Liver (tissue), 9 donors: ENCODE data around the gene PIP5K1C. TPM values are rescaled to one million over a fixed set of nuclear protein-coding genes. Genes with fewer than 3 reads are reported as not detected.

Source experiments
- DNase-seq: peaks from one replicate; pipeline ENCODE4 v3.0.0-alpha.2; 2017; ENCODE audit warnings: low spot score
- H3K27ac ChIP-seq, 2 donors: one replicate each; pipeline ENCODE4 v1.7.0; 2013; ENCODE audit warnings: inconsistent platforms in 2 of 2, low read length in 2 of 2, control low read depth in 1 of 2, low read depth in 1 of 2, mild to moderate bottlenecking in 1 of 2
- H3K27me3 ChIP-seq, 4 donors: one replicate each; pipeline versions ENCODE4 v1.6.1 to v1.7.0; 2013; ENCODE audit warnings: low read length in 3 of 4, inconsistent platforms in 1 of 4, mild to moderate bottlenecking in 1 of 4, moderate library complexity in 1 of 4; ENCODE audit not compliant: control insufficient read depth in 4 of 4, insufficient read depth in 4 of 4
- H3K36me3 ChIP-seq, 4 donors: one replicate each; pipeline versions ENCODE4 v1.6.1 to v1.7.0; 2013; ENCODE audit warnings: low read length in 3 of 4, mild to moderate bottlenecking in 3 of 4, low read depth in 1 of 4, moderate library complexity in 1 of 4; ENCODE audit not compliant: control insufficient read depth in 4 of 4, insufficient read depth in 3 of 4
- H3K4me1 ChIP-seq, 4 donors: one replicate each; pipeline versions ENCODE4 v1.6.1 to v1.7.0; 2013; ENCODE audit warnings: low read length in 3 of 4, mild to moderate bottlenecking in 3 of 4, moderate library complexity in 1 of 4; ENCODE audit not compliant: control insufficient read depth in 4 of 4, insufficient read depth in 4 of 4
- H3K4me3 ChIP-seq, 3 donors: one replicate each; pipeline versions ENCODE4 v1.6.1 to v1.7.0; 2013; ENCODE audit warnings: low read length in 3 of 3, control low read depth in 1 of 3, low read depth in 1 of 3, mild to moderate bottlenecking in 1 of 3
- H3K9ac ChIP-seq, 2 donors: one replicate each; pipeline ENCODE4 v1.7.0; 2013; ENCODE audit warnings: low read length in 2 of 2, mild to moderate bottlenecking in 2 of 2, moderate library complexity in 2 of 2, control low read depth in 1 of 2, low read depth in 1 of 2
- H3K9me3 ChIP-seq, 4 donors: one replicate each; pipeline versions ENCODE4 v1.6.1 to v1.7.0; 2013; ENCODE audit warnings: low read length in 3 of 4; ENCODE audit not compliant: control insufficient read depth in 4 of 4
- ATF3 ChIP-seq: IDR thresholded peaks from 2 replicates; pipeline ENCODE4 v1.6.1; 2016; ENCODE audit warnings: antibody characterized with exemption
- CTCF ChIP-seq: fragments of 150-350 bp; IDR thresholded peaks from 2 replicates; pipeline ENCODE4 v1.5.1; 2017; ENCODE audit warnings: improper control_type of control experiment, low read depth, low read length; ENCODE audit not compliant: missing input control
- EGR1 ChIP-seq, 2 donors: IDR thresholded peaks; 2 replicates each; pipeline ENCODE4 v1.6.1; 2016 to 2018; ENCODE audit warnings: antibody characterized with exemption in 2 of 2, low read depth in 2 of 2
- FOXA1 ChIP-seq: IDR thresholded peaks from 2 replicates; pipeline ENCODE4 v1.6.1; 2016; ENCODE audit warnings: antibody characterized with exemption
- FOXA2 ChIP-seq: IDR thresholded peaks from 2 replicates; pipeline ENCODE4 v1.6.1; 2016; ENCODE audit warnings: antibody characterized with exemption
- HNF4A ChIP-seq, 2 donors: conservative IDR thresholded peaks; 2 replicates each; pipeline ENCODE4 v1.6.1; 2016; ENCODE audit warnings: antibody characterized with exemption in 2 of 2, mild to moderate bottlenecking in 2 of 2
- JUND ChIP-seq, 2 donors: IDR thresholded peaks; 2 replicates each; pipeline ENCODE4 v1.6.1; 2016; ENCODE audit warnings: antibody characterized with exemption in 2 of 2
- NR2F2 ChIP-seq: IDR thresholded peaks from 2 replicates; pipeline ENCODE4 v1.6.1; 2016; ENCODE audit warnings: antibody characterized with exemption
- RAD21 ChIP-seq, 2 donors: IDR thresholded peaks; 2 replicates each; pipeline ENCODE4 v1.6.1; 2016; ENCODE audit warnings: antibody characterized with exemption in 2 of 2, mild to moderate bottlenecking in 2 of 2
- REST ChIP-seq: IDR thresholded peaks from 2 replicates; pipeline ENCODE4 v1.6.1; 2016; ENCODE audit warnings: antibody characterized with exemption, mild to moderate bottlenecking
- RXRA ChIP-seq, 2 donors: IDR thresholded peaks; 2 replicates each; pipeline ENCODE4 v1.6.1; 2017 to 2018; ENCODE audit warnings: antibody characterized with exemption in 2 of 2, mild to moderate bottlenecking in 1 of 2
- SP1 ChIP-seq: IDR thresholded peaks from 2 replicates; pipeline ENCODE4 v1.6.1; 2018; ENCODE audit warnings: antibody characterized with exemption, mild to moderate bottlenecking
- TAF1 ChIP-seq: conservative IDR thresholded peaks from 2 replicates; pipeline ENCODE4 v1.6.1; 2016; ENCODE audit warnings: antibody characterized with exemption, mild to moderate bottlenecking
- WGBS: extraction: QIAGEN DNeasy Blood & Tissue Kit; methylation state at CpG from one replicate; pipeline ENCODE4 v1.1.7; 2013; 5-methylcytosine and 5-hydroxymethylcytosine counted together
- polyA plus RNA-seq, 2 donors: library from polyadenylated mRNA; stranded (reverse) in 1 of 2; unstranded in 1 of 2; fragments of 200-250 nt in 1 of 2; fragments of >200 nt in 1 of 2; fragmentation: Nextera tagmentation in 1 of 2; extraction: Ambion mirVana in 1 of 2; gene quantifications; one replicate each; pipeline versions ENCODE4 v1.2.1 to v1.2.3, GENCODE V29; 2013 to 2015
- total RNA-seq, 2 donors: library from RNA; depleted of rRNA; stranded (reverse); fragments of >200 nt; gene quantifications; one replicate each; pipeline ENCODE4 v1.2.3, GENCODE V29; 2014
- TF ChIP-seq, protein P1 (sequence below): IDR thresholded peaks from 2 replicates; pipeline ENCODE4 v1.6.1; 2016; ENCODE audit warnings: antibody characterized with exemption
- donor health status: healthy.
- donor health status: healthy.
- donor health status: healthy.
- donor health status: healthy.
- donor health status: healthy.

Gene PIP5K1C
- total and polyA plus RNA-seq, 4 donors: 1.8 to 7.4 (median 6.0) TPM

DNA sequence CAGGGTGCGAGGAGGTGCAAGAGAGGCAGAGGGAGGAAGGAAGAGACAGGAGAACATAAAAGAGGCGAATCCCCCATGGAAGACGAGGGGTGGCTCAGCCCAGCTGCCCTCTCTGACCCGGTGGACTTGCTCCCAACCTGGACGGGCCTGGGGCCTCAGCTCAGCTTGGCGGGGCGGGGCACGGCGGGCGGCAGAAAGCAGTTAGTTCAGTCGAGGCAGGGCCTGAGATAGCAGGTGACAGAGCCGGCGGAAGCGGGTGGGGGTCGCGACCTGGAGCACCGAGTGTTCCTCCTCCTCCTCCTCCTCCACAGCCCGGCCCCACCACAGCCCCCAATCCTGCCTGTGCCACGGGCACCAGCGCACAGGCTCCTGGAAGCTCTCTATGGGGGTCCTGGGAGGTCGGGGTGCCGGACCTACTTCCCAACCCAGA, 66.7 kb downstream of the PIP5K1C start:
- Histone ChIP-seq H3K9me3 (no peaks in the 10 kb centered on the region), H3K36me3 (peaks cover 0 to 26% (median 7%) of the 10 kb centered on the region in 4 donors), H3K4me1 (no peaks in the 10 kb centered on the region), H3K27ac (no peak overlapping the region), H3K4me3 (no peak overlapping the region), H3K27me3 (no peaks in the 10 kb centered on the region), H3K9ac (no peak overlapping the region)
- WGBS: 93% methylated on average over 22 of the region's 22 CpGs
- no peak for TF ChIP-seq CTCF
- no peak for DNase-seq

- H3K27me3 ChIP-seq: no peaks in the 10 kb centered on the region
- no peak overlapping the region for H3K9ac ChIP-seq
- no peak overlapping the region for H3K27ac ChIP-seq
- peaks cover 0 to 21% (median 4%) of the 10 kb centered on the region in 4 donors for H3K36me3 ChIP-seq
- H3K9me3 ChIP-seq: no peaks in the 10 kb centered on the region
- no peak overlapping the region for H3K4me3 ChIP-seq
- no peak for DNase-seq
- WGBS: 93% methylated on average over 50 of the region's 50 CpGs
- H3K4me1 ChIP-seq: no peaks in the 10 kb centered on the region
- no peak for TF ChIP-seq NR2F2
- TF ChIP-seq CTCF: no peak
- no peak for TF ChIP-seq REST
These were observed 67.3 kb downstream of the PIP5K1C start for GRCh38 chr19:3632739-3633558.

- Histone ChIP-seq H3K4me3 (no peak overlapping the region), H3K4me1 (peaks cover 0 to 4% (median 1%) of the 10 kb centered on the region in 4 donors), H3K27me3 (no peaks in the 10 kb centered on the region), H3K36me3 (peaks cover 0 to 21% (median 4%) of the 10 kb centered on the region in 4 donors), H3K9me3 (no peaks in the 10 kb centered on the region), H3K9ac (no peak overlapping the region), H3K27ac (no peak overlapping the region)
- DNase-seq: no peak
- 91% methylated on average over 16 of the region's 16 CpGs for WGBS
- TF ChIP-seq CTCF (no peak), SP1 (no peak), HNF4A (conservative IDR thresholded peaks at IDR 0.05) (no peak), ATF3 (no peak), TAF1 (no peak), RAD21 (IDR thresholded peaks at IDR 0.05) (no peak), JUND (IDR thresholded peaks at IDR 0.05) (no peak), FOXA2 (no peak), EGR1 (IDR thresholded peaks at IDR 0.05; ENCODE audit: low read depth in 2 of 2) (no peak), FOXA1 (no peak), RXRA (IDR thresholded peaks at IDR 0.05) (no peak)
- TF ChIP-seq, protein P1, sequence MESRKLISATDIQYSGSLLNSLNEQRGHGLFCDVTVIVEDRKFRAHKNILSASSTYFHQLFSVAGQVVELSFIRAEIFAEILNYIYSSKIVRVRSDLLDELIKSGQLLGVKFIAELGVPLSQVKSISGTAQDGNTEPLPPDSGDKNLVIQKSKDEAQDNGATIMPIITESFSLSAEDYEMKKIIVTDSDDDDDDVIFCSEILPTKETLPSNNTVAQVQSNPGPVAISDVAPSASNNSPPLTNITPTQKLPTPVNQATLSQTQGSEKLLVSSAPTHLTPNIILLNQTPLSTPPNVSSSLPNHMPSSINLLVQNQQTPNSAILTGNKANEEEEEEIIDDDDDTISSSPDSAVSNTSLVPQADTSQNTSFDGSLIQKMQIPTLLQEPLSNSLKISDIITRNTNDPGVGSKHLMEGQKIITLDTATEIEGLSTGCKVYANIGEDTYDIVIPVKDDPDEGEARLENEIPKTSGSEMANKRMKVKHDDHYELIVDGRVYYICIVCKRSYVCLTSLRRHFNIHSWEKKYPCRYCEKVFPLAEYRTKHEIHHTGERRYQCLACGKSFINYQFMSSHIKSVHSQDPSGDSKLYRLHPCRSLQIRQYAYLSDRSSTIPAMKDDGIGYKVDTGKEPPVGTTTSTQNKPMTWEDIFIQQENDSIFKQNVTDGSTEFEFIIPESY: no peak
These were observed 68.2 kb downstream of the PIP5K1C start for GRCh38 chr19:3632098-3632497.
